ENCODE measurements around the gene ARL11.
A peak's percentile ranks its signal among the peaks of the same experiment; 100 is the strongest.
"Not testable (repeated sequence)": the region's sequence is repeated elsewhere in the genome, so short reads cannot be mapped to it uniquely, and the experiment has no call there.

The ARL11 gene

DNA sequence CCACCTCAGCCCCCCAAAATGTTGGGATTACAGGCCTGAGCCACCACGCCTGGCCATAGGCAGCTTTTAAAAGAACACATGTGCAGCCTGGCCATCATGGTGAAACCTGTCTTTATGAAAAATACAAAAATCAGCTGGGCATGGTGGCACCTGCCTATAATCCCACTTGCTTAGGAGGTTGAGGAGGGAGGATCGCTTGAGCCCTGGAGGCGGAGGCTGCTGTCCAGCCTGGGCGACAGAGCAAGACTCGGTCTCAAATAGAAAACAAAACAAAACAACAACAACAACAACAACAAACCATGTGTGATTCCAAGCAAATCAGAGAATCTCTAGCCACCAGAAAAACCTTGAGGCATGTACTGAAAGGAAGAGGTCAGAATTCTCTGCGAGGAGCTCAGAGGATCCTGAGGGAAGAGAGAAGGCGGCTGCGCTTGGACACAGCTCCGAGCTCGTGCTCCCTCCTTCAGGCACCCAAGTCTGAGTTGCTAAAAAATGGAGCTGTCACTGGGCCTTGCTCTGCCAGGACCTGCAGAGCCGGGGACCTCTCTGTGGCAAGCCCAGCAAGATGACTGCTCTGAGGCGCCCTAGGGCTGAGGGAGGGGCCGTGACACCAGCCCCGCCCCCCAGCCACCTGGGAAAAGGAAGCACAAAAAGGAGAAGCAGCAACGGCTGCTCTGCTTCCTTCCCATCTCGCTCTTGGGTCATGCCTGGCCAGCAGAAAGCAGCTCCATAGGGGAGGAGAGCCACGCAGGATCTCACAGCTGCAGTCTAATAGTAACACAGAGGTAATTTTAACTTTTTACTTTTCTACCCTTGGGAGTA is at the start of gene ARL11:
Gene ARL11 (plus strand): TSS at position 677 of the 822 bp plus-strand sequence. CDS start 1,941 bp downstream, outside the sequence.
- DNase-seq (ENCODE audit: low spot score), result no peak

DNA sequence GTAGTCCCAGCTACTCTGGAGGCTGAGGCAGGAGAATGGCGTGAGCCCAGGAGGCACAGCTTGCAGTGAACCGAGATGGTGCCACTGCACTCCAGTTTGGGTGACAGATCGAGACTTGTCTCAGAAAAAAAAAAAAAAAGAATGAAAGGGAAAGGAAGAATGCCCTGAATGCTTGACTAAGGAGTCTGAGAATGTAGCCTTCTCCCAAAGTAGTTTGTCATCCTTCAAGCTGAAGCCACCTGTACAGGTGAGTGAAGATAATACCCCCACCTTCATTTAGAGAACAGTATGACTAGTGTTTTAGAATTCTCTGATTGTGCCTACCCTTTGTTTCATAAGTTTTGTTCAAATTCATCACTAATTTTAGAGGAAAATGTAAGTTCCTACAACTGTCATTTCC is 48.8 kb upstream of the ARL11 start:
- DNase-seq (ENCODE audit: low spot score), result no peak

DNA sequence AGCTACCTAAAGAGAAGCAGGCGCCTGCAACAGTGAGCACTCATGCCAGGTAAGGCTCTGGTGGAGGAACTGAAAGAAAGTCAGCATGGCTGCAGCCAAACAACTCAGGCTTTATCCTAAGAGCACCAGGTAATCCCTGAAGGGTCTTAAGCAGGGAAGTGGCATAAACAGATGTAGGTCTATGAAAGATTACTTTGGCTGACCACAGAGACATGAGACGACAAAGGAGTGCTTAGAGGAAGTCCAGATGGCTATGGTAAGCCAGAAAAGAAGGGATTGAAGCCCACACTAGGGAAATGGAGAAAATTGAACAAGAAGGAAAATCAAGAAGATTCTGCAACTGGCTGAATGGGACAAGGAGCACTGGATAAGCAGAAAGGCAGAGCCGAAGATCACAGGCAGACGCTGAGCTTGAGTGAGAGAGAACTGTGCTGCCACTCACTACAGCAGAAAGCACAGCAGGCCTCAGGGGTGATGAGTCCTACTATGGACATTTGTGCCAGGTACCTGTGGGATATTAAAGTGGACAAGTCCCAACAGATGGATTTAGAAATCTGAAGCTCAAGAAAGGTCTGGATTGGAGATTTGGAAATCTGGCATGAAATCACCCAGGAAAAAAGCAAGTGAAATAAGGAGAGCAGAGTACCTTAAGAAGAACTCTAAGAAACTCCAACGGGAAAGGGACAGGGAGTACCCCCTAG is 47.2 kb upstream of the ARL11 start:
- no peak for DNase-seq (ENCODE audit: low spot score)

DNA sequence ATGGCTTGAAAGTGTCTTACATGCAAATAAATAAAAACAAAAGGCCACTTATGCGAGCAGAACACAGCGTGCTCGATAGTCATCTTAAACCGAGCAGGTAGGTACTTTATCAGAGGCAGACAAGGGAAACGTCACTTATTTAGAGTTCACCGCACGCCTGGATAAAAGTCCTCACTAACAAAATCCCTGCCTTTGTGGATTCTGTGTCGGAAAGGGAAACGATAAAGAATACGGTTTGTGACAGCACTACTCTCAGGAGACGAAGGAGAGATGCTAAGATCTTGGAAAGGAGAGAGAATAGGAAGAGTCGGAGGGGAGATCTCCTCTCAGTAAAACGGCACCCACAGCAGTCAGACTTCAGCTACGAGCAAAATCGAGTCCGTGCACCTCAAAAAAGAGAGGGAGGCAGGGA is 43.5 kb upstream of the ARL11 start:
- peak; percentile 56 for DNase-seq (ENCODE audit: low spot score)

DNA sequence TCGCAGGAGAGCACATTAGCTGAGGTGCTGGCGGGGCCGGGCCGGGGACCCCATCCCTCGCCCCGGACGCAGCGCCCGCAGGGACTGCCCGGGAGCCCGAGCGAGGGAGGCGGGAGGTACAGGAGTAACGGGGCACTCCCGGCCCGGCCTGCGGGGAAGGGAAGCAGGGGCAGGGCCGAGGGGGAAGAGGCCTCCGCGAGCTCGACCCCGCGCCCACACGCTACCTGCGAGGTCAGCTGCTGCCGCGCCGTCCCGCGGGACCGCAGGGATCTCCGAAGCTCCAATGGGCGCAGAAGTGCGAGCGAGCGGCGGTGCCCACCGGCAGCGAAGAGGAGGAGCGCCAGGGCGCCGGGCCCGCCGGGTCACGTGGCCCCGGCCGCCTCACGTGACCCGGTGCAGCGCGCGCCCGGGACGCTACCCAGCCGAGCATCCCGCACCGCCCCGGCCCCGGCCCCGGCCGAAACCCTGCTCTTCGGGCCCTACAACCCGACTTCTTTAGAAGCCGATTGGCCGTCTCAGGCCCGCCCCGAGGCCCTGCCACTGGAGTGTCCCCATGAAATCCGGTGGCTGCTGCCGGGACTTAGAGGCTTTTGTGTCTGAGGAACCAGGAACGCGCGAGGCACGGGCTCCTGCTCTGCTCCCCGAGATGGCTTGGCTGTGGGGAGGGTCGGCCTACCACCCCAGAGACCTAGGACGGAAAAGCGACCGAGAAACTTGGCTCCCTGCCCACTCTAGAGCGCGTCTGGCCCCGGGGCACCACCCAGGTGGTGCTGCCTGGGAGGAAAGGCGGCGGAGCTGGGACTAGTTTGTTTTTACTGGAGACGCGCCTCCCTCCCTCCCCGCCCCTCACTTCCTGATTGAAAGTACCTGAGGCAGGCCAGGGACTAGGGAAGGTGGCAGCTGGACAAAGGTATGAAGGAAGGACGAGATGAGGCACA is 42.8 kb upstream of the ARL11 start, which contains the start of gene RCBTB1:
Gene RCBTB1 (minus strand): TSS at position 339 of the 938 bp plus-strand sequence. CDS start 18,279 bp downstream, outside the sequence.
- peak; percentile 78 for DNase-seq (ENCODE audit: low spot score)

DNA sequence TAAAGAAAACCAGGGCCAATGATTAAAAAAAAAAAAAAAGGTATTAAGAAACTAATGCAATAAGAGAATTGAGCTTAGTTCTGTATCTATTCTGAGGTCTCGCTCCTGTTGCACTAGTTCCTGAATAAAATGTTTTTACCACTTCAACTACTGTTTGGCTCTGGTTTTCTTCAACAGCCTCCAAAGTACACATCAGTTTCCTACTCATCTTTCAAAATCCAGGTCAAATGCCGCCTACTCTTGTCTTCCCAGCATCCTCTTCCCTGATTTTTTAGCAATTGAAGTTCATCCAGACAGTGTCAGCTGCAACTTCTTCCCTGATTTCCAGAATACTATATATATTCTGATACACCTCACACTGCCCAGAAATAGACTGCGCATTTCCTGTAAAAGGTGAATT is 41.6 kb upstream of the ARL11 start:
- no peak for DNase-seq (ENCODE audit: low spot score)

DNA sequence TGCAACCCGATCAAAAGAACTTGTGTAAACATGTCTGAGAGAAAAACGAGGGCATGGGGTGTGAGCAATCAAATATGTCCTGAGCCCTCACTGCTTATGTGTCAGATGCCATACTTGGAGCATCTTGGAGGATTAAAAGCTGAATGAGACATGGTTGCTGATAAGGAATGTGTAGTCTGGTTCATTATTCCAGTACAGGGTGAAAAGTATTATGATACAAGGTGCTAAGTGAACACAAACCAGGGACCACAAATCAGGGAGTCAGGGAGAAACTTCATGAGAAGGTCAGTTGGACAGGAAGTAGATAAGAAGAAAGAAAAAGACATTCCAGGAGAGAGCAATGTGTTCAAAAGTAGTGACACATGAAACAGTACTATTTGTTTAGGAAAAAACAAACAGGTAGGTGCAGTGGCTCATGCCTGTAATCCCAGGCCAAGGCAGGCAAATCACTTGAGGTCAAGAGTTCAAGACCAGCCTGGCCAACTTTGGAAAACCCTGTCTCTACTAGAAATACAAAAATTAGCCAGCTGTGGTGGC is 40.9 kb upstream of the ARL11 start:
- DNase-seq (ENCODE audit: low spot score), result no peak

DNA sequence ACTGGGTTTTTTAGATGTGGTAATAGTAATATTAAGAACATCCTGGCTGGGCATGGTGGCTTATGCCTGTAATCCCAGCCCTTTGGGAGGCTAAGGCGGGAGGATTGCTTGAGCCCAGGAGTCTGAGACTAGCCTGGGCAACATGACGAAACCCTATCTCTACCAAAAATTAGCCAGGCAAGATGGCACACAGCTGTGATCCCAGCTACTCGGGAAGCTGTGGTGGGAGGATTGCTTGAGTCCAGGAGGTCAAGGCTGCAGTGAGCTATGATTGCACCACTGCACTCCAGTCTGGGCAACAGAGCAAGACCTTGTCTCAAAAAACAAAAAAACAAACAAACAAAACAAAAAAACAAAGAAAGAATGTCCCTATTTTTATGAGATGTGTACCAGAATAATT is 37.6 kb upstream of the ARL11 start:
- not testable (repeated sequence) for DNase-seq (ENCODE audit: low spot score)

DNA sequence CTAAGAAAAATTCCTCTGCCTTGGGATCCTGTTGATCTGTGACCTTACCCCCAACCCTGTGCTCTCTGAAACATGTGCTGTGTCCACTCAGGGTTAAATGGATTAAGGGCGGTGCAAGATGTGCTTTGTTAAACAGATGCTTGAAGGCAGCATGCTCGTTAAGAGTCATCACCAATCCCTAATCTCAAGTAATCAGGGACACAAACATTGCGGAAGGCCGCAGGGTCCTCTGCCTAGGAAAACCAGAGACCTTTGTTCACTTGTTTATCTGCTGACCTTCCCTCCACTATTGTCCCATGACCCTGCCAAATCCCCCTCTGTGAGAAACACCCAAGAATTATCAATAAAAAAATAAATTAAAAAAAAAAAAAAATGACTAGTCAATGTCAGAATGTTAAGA is 34.4 kb upstream of the ARL11 start:
- DNase-seq (ENCODE audit: low spot score), result not testable (repeated sequence)

DNA sequence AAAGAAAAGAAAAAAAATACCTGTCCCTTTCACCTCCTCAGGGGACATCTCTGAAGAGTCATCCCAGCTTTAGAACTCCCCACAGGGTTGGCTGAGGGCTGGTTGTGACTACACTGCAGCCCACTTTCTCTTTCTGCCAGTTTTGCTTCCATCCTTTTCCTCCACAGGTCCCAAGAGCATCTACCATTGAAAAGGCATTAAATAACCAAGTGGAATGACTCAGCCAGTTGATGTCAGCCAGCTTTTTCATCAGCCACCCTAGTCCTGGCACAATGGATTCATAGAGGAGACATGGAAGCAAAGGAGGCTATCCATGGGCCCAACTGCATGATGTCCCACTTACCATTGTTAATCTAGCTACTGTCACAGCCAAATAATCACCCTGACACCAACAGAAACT is 33.7 kb upstream of the ARL11 start:
- no peak for DNase-seq (ENCODE audit: low spot score)

DNA sequence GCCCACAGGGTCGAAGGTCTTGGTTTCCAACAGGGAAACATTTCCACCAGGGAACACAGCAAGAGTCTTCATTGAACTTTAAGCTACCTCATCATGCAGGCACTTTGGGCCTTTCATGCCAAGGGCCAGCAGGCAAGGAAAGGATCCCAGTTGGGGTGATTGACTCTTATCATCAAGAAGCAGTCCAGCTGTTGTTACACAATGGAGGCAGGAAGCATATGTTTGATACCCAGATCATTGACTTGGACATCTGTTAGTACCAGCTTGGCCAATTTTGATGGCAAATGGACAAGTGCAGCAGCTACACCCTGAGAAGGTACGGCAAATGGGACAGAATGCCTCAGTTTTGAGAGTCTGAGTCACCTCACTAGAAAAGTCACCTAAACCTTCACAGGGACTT is 32.1 kb upstream of the ARL11 start:
- no peak for DNase-seq (ENCODE audit: low spot score)

DNA sequence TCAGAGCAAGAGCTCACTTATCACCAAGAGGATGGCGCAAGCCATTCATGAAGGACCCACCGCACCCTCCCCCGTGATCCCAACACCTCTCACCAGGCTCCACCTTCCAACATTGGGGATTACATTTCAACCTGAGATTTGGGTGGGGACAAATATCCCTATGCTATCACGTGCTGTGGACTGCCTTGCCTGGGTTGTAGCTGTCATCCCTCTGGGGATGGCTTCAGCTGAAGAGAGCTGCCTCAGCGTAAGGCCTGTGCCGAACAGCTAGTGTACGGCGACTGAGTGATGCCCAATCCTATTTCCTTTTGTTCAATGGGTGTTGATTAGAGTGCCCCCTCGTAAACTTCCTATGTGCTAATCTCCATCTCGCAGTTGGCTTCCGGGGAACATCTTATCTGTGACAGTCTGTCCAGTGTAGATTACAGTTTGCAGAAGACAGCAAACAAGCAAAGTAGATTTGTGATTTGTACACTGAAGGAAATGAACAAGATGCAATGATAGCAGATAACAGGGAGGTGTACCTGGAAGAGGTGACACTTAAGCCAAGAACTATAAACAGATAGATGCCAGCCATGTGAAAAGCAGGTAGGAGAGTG is 31.2 kb upstream of the ARL11 start:
- DNase-seq (ENCODE audit: low spot score), result no peak

DNA sequence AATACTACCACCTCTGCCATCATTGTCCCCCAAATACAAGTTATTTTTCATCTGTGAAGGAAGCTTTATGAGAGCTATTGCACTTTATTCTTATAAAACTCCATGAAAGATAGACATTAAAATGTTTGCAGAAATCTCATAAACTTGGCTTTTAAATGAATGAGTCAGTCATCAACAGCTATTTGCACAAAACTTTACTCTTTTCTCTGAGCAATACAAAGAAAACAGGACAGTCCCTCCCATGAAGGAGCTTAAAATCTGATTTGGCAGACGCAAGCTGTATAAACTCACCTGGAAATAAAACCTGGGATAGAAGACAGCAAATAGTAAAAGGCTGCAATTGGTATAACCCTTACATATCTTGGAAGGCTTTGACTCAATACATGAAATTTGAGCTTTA is 26.3 kb upstream of the ARL11 start:
- DNase-seq (ENCODE audit: low spot score), result no peak

DNA sequence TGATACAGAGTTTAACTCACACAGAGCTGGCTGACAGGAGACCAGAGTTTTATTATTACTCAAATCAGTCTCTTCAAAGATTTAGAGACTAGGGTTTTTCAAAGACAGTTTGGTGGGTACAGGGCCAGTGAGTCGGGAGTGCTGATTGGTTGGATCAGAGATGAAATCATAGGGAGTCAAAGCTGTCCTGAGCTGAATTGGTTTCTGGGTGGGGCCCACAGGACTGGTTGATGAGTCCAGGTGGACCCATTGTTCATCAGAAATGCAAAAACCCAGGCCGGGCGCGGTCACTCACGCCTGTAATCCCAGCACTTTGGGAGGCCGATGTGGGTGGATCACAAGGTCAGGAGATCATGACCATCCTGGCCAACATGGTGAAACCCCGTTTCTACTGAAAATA is 25.7 kb upstream of the ARL11 start:
- DNase-seq (ENCODE audit: low spot score), result not testable (repeated sequence)

DNA sequence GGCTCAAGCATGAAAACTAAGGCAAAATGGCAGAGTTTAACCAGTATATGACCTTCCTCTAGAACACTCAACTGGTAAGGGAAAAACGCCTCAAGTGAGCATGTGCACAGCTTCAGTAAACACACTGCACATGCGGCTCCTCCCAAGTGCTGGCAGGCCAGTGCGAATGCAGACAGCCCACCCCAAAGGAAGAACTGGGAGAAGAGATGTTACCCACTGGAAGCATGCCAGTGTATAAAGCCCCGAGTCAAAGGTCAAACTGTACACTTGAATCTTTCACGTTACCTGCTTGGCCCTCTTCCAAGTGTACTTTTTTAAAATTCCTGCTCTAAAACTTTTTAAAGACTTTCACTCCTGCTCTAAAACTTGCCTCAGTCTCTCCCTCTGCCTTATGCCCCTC is 23.7 kb upstream of the ARL11 start:
- DNase-seq (ENCODE audit: low spot score), result no peak

DNA sequence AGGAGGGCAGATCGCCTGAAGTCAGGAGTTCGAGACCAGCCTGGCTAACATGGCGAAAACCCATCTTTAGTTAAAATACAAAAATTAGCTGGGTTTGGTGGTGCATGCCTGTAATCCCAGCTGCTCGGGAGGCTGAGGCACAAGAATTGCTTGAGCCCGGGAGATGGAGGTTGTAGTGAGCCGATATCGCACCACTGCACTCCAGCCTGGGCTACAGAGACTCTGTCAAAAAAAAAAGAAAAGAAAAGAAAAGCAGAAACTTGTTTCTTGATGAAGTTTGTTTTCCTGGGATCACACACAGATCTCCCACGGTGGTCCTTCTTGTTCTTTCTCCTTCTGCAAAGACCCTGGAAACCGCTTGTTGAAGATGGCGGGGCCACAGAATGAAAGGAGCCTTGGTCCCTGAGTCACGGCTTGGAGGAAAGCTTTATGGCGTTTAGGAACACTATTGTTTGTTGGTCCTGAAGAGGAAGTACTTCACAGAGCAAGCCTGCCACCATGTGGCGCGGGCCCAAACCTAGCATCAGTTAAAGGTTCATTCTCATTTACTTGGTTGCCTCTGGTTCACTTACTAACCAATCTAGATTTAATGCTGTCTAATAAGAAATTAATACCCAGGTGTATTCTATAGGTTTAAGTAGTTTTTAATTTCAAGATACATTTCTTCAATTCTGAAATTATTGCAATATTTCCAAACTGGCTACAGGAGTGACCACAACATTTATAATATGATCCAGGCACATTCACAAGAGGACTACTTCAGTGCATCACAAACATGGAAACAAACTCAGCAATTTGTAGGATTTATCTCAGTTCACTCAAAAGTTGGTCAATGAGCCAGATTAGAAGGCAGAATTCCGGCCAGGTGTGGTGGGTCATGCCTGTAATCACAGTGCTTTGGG is 21.3 kb upstream of the ARL11 start:
- DNase-seq (ENCODE audit: low spot score), result peak; percentile 90

DNA sequence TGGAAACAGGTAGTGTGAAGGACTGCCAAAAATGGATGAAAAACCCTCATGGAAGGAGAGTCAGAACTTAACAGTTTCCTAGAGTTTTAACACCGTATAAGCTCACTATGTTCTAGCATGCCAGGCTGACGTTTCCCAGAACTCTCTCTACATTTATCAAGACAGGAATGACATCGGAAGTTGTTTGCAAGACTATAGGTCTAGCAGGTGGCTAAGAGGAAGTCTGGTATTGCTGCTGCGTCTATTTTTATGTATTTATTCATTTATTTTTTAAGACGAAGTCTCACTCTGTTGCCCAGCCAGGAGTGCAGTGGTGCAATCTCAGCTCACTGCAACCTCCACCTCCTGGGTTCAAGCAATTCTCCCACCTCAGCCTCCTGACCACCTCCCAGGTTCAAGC is 20.5 kb upstream of the ARL11 start:
- no peak for DNase-seq (ENCODE audit: low spot score)

DNA sequence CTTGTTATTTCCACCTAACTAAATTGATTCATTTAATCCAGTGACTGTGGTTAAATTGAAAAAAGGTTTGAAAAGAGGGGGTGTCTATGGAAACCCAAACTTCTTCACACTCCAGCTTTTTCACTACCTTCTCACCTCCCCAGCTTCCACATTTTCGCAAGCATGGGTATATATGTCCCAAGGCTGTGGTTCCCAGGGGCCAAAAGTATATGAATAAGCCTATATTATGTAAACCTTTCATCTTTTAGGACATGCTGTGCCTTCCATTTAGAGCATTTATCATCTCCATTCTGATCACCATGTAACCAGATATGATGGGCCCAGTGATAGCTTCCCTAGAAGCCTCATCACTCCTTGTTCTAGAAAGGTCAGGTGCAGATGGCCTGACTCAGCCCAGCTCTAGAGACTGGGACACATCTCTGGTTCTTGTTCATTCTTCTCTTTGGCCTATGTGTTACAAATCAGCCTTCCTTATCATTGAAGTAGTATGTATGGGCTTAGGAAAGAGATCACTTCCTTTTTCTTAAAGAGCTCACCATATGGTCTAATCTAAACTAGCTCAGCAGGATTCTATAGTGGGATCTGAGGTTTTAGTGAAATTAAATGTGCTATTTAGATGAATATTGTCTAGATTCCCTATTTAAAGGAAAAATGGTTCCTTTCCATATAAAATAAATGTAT is 19.5 kb upstream of the ARL11 start:
- DNase-seq (ENCODE audit: low spot score), result no peak

DNA sequence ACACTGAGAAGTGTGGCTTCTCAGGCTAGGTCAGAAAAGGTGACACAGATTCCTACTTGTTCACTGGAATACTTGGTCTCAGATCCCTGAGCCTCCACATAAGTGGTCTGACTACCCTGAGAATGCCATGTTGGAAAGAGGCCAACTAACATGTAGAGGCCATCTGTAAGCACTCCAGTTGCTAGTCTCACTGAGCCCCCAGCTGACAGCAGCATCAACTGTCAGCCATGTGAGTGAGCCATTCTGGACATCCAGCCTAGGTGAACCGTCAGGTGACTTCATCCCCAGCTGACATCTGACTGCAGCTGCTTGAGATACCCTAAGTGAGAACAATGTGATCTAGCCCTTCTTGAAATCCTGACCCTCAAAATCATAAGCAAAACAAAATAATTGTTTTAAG is 18.1 kb upstream of the ARL11 start:
- DNase-seq (ENCODE audit: low spot score), result no peak

DNA sequence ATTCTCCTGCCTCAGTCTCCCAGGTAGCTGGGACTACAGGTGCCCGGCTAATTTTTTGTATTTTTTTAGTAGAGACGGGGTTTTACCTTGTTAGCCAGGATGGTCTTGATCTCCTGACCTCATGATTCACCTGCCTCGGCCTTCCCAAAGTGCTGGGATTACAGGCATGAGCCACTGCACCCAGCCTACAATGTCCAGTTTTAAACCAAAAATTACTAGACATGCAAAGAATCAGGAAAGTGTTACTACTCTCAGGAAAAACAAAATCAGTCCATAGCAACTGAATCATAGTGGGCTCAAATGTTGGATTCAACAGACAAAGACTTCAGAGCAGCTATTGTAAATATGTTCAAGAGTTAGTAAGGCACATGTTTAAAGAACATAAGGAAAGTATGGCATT is 16.3 kb upstream of the ARL11 start:
- not testable (repeated sequence) for DNase-seq (ENCODE audit: low spot score)
